Neuron (in vitro differentiated cells): Measurements from ENCODE around the gene PCLO.

ENCODE experiments used
- H2AFZ ChIP-seq: one replicate; pipeline ENCODE4 v1.6.1; 2013; ENCODE audit warnings: low read depth, mild to moderate bottlenecking, inconsistent platforms, low read length, moderate library complexity
- H3K27me3 ChIP-seq: one replicate; pipeline ENCODE4 v1.6.1; 2013; ENCODE audit warnings: low read length; ENCODE audit not compliant: insufficient read depth
- H3K36me3 ChIP-seq: one replicate; pipeline ENCODE4 v1.6.1; 2013; ENCODE audit warnings: low read length; ENCODE audit not compliant: insufficient read depth
- H3K4me1 ChIP-seq: one replicate; pipeline ENCODE4 v1.6.1; 2013; ENCODE audit warnings: low read length; ENCODE audit not compliant: insufficient read depth
- H3K4me3 ChIP-seq: 2 replicates; pipeline ENCODE4 v1.5.1; 2013; ENCODE audit warnings: mild to moderate bottlenecking, low read length, moderate library complexity
- H3K9me3 ChIP-seq: one replicate; pipeline ENCODE4 v1.6.1; 2013; ENCODE audit warnings: low read length

The PCLO gene

DNA sequence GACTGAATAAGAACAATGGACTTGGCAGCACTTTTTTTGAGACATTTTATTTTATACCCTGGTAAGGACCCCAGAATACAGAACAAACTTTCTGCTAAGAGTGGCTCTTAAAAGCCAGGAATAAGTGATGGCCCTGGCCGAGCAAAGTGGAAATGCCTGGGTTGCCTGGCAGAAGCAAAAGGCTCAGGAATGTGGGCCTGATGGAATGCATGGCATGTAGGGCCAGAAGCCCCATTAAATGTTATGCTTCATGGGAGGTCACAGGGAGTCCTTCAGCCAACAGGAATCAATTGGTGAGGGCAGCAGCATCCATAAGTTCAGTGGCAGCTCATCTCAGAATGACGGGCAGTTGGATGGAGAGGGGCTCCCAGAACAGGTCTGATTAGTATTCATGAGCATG, 417.6 kb downstream of the PCLO start:
- Histone ChIP-seq H3K36me3 (no peaks in the 10 kb centered on the region), H3K9me3 (peaks cover 2% of the 10 kb centered on the region), H3K4me3 (no peak overlapping the region), H2AFZ (no peak overlapping the region), H3K4me1 (peaks cover 19% of the 10 kb centered on the region), H3K27me3 (no peaks in the 10 kb centered on the region)

DNA sequence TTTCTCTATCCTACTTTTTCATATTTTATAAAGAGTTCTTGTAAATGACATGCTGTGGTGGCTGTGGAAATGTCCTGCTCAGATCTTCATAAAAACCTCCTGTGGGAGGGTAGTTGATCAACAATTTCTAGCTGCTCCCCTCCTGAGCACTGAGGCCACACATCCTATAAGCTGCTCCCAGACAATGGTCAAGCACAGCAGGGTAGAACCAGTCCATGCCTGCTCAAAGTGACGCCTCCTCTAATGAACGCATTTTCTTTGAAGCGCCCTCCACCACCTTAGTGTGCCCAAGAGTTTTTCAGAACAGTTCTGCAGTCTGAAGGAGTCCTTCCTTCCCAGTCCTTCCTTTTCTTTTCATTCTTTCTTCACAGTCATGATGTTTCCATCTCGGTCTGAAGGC, 420.5 kb downstream of the PCLO start:
- no peaks in the 10 kb centered on the region for H3K36me3 ChIP-seq
- no peak overlapping the region for H2AFZ ChIP-seq
- H3K4me1 ChIP-seq, result peaks cover 19% of the 10 kb centered on the region
- no peak overlapping the region for H3K4me3 ChIP-seq
- H3K27me3 ChIP-seq, result no peaks in the 10 kb centered on the region
- peaks cover 2% of the 10 kb centered on the region for H3K9me3 ChIP-seq

DNA sequence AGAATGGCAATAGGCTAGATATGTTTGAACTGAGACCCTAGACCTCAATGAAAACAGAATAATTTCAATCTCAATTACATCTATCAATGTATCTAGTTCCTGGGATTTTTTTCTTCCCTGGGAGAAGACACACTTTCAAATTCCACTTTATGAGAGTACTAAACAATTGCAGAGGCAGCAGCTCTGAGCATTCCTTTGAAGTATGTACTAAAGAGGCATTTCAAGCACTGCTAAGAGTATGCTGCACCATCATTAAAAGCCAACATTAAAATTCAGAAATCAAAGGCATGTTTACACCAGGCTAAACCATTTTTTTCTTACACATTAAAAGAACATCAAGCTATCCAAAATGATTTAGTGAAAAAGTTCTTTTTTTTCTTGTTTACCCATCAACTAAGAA, 421.2 kb downstream of the PCLO start:
- Histone ChIP-seq H3K4me1 (peaks cover 19% of the 10 kb centered on the region), H3K9me3 (peaks cover 2% of the 10 kb centered on the region), H3K27me3 (no peaks in the 10 kb centered on the region), H3K4me3 (no peak overlapping the region), H2AFZ (no peak overlapping the region), H3K36me3 (no peaks in the 10 kb centered on the region)

DNA sequence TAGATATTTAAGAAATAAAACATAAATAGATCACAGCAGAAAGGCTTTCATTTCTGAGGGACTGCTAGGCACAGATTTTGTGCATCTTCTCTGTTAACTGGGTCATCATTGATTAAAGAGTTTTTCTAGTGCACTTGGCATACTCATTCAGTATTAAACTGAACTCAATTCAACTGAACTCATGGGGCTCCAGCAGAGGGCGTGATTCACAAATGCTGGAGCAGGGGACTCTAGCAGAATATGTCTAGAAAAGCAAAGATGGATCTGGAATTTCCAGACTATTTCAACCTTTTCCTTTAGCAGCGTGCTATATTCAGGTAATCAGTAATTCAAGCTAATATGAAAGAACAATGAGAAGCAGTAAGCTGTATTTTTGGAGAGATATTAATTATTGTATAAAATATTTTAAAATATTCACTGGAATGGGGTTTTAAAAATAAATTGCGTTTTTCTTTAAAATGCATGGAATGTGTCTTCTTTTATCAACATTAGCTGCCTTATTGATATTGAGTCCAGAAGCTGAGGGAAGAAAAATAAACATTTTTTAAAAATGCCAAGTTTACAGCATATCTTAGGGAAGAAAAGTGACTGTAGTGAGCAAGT, 422.3 kb downstream of the PCLO start:
- peaks cover 11% of the 10 kb centered on the region for H3K4me1 ChIP-seq
- peaks cover 2% of the 10 kb centered on the region for H3K9me3 ChIP-seq
- H3K27me3 ChIP-seq, result no peaks in the 10 kb centered on the region
- H2AFZ ChIP-seq, result no peak overlapping the region
- no peak overlapping the region for H3K4me3 ChIP-seq
- H3K36me3 ChIP-seq, result no peaks in the 10 kb centered on the region

DNA sequence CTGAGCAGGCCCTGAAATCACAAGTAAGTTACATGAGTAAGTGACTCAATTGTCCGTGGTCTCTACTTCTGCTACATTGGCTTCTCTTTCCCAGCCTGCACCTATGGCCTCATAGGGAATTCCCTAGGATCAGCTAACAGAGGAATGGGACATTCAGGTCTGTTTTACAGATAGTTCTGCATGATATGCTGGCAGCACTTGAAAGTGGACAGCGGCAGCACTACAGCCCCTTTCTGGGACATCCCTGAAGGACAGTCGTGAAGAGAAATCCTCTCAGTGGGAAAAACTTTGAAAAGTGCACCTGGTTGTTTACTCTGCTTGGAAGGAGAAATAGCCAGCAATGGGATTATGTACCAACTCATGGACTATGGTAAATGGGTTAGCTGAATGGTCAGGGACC, 426.1 kb downstream of the PCLO start:
- no peaks in the 10 kb centered on the region for H3K27me3 ChIP-seq

DNA sequence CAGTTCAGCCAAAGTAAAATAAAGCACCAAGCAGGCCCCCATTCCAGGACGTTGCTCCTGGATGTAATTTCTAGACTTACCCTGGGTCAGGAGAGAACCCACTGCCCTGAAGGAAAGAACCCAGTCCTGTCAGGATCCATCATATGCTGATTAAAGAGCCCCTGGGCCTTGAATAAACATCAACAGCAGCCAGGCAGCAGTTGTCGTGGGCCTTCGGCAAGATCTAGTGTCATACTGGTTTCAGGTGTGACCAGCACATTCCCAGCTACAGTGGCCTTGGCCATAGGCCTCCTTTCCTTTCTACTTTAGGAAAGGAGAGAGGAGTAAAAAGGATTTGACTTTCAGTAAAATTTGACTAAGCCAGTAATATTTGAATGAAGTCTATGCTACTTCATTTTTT, 430.0 kb downstream of the PCLO start:
- H3K27me3 ChIP-seq, result no peaks in the 10 kb centered on the region
- no peaks in the 10 kb centered on the region for H3K36me3 ChIP-seq
- H3K4me3 ChIP-seq, result no peak overlapping the region
- no peaks in the 10 kb centered on the region for H3K4me1 ChIP-seq
- no peak overlapping the region for H2AFZ ChIP-seq
- H3K9me3 ChIP-seq, result no peaks in the 10 kb centered on the region

More for the DNA sequence above, 426.1 kb downstream of the PCLO start:
- no peaks in the 10 kb centered on the region for H3K9me3 ChIP-seq
- H3K36me3 ChIP-seq, result no peaks in the 10 kb centered on the region
- H3K4me1 ChIP-seq, result no peaks in the 10 kb centered on the region
- no peak overlapping the region for H3K4me3 ChIP-seq
- no peak overlapping the region for H2AFZ ChIP-seq

DNA sequence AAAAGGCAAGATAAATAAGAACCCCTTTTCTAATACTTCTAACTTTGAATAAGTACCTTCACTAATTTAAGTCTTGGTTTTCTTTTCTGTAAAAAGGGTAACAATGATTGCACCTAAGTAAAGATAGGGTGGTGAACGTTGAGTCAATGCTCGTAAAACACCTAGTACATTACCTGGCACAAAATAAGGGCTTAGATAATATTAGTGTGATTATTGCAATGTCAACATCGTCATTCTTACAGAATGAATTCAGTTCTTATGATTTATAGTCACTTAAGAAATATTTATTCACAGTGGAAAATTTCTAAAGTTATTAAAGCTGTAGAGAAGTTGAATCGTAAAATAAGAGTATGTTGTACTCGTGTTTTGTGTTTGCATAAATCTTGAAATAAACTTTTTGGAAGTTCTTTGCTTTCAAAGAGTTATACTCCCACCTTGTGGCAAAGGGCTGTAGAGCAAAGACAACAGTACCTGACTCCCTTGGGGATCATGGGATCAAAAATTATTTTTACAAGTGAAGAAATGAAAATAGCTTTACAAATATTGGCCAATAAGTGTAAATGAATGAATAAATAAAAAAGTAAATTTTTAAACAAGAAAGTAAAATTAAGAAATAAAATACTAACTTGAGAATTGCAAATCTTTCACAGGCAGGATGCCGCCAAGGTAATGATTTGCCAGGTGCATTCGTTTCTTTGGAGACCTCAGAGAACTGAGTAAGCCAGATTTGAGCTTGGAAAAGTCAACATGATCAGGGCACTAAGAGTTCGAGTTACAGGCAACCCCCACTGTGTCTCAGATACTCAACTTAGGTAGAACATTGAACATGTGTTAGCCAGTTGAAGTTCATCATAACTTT, 433.3 kb downstream of the PCLO start:
- no peaks in the 10 kb centered on the region for H3K9me3 ChIP-seq
- H2AFZ ChIP-seq, result no peak overlapping the region
- H3K27me3 ChIP-seq, result no peaks in the 10 kb centered on the region

DNA sequence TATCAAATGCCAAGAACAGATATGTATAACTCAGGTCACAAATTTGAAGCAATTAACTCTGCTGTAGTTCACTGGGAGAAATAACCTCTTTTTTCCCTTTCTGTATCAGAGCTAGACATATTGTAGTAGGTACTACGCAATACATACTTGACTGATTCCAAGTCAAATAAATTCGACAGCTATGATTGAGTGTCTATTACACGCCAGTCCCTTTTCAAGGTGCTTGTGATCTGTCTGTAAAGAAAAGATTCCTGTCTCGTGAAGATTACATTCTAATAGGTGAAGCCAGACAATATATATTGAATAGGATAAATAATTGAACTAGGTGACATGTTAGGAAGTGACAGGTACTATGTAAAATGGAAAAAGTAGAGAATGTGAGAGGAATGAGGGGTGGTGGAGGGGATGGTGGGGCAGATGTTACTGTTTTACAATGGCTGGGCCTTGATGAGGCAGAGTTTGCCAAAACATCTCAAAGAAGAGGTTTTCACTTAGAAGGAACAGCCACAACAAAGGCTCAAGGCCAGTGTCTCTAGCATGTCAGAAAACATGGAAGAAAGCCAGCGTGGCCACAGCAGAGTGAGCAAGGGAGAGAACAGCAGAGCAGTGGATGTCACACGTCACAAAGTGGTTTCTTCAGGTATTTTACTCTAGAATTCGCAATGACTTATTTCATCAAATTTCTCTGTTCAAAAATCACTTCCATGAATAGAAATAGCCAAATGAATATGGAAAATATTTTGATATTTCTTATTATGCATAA, 436.5 kb downstream of the PCLO start:
- H3K36me3 ChIP-seq, result no peaks in the 10 kb centered on the region
- no peaks in the 10 kb centered on the region for H3K27me3 ChIP-seq
- H3K4me1 ChIP-seq, result peaks cover 10% of the 10 kb centered on the region
- H3K9me3 ChIP-seq, result no peaks in the 10 kb centered on the region
- H3K4me3 ChIP-seq, result no peak overlapping the region
- H2AFZ ChIP-seq, result no peak overlapping the region

More for the DNA sequence above, 433.3 kb downstream of the PCLO start:
- no peaks in the 10 kb centered on the region for H3K4me1 ChIP-seq
- H3K4me3 ChIP-seq, result no peak overlapping the region
- H3K36me3 ChIP-seq, result no peaks in the 10 kb centered on the region

DNA sequence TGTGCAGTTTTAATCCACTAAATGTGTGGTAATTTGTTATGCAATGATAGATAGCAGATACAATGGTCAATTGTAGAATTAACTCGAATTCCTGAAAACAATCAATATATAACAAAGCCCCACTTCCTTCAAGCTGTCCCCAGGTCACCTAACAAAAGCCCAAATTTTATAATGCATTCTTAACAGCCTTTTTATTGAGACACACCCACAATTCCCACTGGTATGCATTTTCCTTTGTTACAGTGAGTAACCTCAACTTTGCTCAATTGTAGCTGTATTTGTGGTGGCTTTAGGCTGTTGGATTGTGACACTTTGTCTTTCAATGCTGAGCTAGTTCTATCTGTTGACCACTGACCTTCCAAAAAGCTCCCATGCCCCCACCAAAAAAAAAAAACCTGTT, 439.3 kb downstream of the PCLO start:
- H3K36me3 ChIP-seq, result no peaks in the 10 kb centered on the region
- H3K9me3 ChIP-seq, result peaks cover 3% of the 10 kb centered on the region
- peaks cover 11% of the 10 kb centered on the region for H3K4me1 ChIP-seq
- no peak overlapping the region for H2AFZ ChIP-seq
- no peaks in the 10 kb centered on the region for H3K27me3 ChIP-seq
- no peak overlapping the region for H3K4me3 ChIP-seq

DNA sequence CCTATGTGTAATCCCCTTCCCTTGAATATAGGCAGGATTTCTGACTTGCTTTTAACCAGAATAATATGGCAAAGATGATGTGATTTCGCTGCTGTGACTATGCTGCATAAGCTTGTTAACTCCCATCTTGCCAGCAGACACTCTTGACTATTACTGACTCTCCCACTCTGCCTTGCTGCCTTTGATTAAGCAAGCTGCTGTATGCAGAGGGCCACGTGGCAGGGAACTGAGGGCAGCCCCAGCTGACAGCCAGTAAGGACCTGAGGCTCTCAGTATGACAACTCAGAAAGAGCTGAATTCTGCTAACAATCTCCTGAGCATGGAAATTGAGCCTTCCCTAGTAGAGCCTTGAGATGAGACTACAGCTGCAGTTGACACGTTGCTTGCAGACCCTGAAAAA, 439.7 kb downstream of the PCLO start:
- Histone ChIP-seq H2AFZ (no peak overlapping the region), H3K9me3 (peaks cover 5% of the 10 kb centered on the region), H3K36me3 (no peaks in the 10 kb centered on the region), H3K27me3 (no peaks in the 10 kb centered on the region), H3K4me3 (no peak overlapping the region), H3K4me1 (peaks cover 11% of the 10 kb centered on the region)

DNA sequence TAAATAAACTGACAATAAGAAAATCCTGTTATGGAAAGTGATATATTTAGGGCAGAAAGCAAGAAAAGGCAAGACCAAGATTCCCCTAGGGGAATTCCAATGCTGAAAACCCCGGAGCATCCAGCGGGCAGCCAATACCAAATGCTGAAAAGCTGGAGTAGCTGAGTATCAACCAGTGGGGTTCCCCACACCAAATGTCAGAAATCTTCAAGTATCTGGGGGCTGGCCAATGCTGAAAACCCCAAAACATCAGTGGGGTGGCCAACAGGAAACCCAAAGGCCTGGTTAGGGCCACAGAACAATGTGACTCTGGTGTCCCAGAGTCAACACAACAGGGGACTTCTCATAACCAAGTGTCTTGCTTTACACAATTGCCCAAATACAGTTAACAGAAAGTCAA, 447.3 kb downstream of the PCLO start:
- no peak overlapping the region for H3K4me3 ChIP-seq
- H3K4me1 ChIP-seq, result no peaks in the 10 kb centered on the region
- peaks cover 5% of the 10 kb centered on the region for H3K9me3 ChIP-seq
- H3K36me3 ChIP-seq, result no peaks in the 10 kb centered on the region
- no peak overlapping the region for H2AFZ ChIP-seq
- H3K27me3 ChIP-seq, result no peaks in the 10 kb centered on the region

DNA sequence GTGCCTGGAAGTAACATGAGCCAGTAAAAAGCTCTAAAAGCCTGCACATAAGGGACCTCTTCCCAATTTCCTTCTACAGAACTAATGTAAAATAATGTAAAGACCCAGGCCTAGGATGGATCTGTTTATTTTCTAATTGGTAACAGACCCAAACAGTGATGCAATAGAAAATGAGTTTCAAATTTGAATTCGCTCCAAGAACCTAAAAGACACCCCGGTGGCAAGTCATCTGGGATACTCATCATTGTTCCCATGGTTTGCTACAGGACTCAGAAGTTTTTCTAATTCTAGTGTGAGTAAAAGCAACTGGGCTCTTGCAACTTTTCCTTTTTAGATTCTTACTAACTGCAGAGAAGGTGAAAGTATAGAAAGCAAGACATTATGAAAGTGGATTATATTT, 447.8 kb downstream of the PCLO start:
- Histone ChIP-seq H2AFZ (no peak overlapping the region), H3K4me1 (no peaks in the 10 kb centered on the region), H3K4me3 (no peak overlapping the region), H3K27me3 (no peaks in the 10 kb centered on the region), H3K36me3 (no peaks in the 10 kb centered on the region), H3K9me3 (peaks cover 5% of the 10 kb centered on the region)

DNA sequence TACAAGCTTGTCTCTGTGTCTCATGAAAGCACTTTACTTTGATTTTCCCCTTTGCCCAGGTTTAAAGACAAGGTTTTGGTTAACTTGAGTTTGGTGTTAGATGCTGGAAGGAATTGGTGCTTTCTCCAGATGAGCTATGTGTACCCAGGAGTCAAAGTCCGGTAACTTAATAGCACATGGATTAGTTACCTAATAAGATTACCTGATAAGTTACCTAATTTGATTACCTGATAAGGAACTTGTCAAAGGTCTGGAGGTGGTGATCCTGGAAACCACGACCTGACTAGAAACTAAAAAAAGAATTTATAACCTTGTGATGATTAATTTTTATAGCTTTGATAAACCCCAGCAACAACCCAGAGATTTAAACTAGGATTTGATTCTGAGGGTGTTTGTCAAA, 449.2 kb downstream of the PCLO start:
- no peaks in the 10 kb centered on the region for H3K36me3 ChIP-seq
- no peak overlapping the region for H3K4me3 ChIP-seq
- no peak overlapping the region for H2AFZ ChIP-seq
- H3K4me1 ChIP-seq, result no peaks in the 10 kb centered on the region
- H3K27me3 ChIP-seq, result no peaks in the 10 kb centered on the region
- H3K9me3 ChIP-seq, result peaks cover 2% of the 10 kb centered on the region
